K562 (cell line): ENCODE data around the gene SS18. TPM values are rescaled to one million over a fixed set of nuclear protein-coding genes. Genes with fewer than 3 reads are reported as not detected.

ENCODE experiments used
- ATAC-seq: fragments of 200-7000 bp; cut with Tn5 transposase; 3 replicates; pipeline ENCODE4 v1.9.1; 2020; ENCODE audit warnings: moderate library complexity
- BruUV-seq: library from RNA; stranded (reverse); fragments of 400-500 nt; replicated peaks from 2 replicates; lab custom pipeline; 2021; lab: Mats Ljungman, UMichigan
- CTCF ChIA-PET: fragments of 300-600 bp; formaldehyde crosslinking; extraction: SDS; loops from one replicate; lab custom pipeline; 2021; ENCODE audit warnings: low intra/inter-chr PET ratio; lab: Yijun Ruan, JAX
- POLR2A ChIA-PET: fragments of 300-600, 350-650 bp; sonication (Branson Sonifier 250); formaldehyde crosslinking; extraction: SDS; loops from one replicate; lab custom pipeline; 2021; ENCODE audit warnings: antibody characterized with exemption, inconsistent platforms; lab: Yijun Ruan, JAX
- DNase-seq, 4 experiments: peaks; one replicate each; pipeline versions ENCODE4 v3.0.0 to v3.0.0-alpha.2; 2011 to 2018; ENCODE audit warnings: low spot score in 3 of 4, mixed read lengths in 3 of 4; ENCODE audit errors: extremely low read depth in 1 of 4
- FAIRE-seq: peaks from 2 replicates; lab custom pipeline; 2011; peaks lifted over from hg19 to GRCh38; lab: Jason Lieb, UNC
- H2AFZ ChIP-seq: 2 replicates; pipeline ENCODE4 v1.6.0; 2011; ENCODE audit warnings: low read depth, low read length, control low read depth, inconsistent platforms
- H3K27ac ChIP-seq: fragments of 200-600 bp; 3 replicates; pipeline ENCODE4 v1.8.0; 2011; ENCODE audit warnings: low read depth, mild to moderate bottlenecking, control low read depth, inconsistent platforms, low read length, moderate library complexity, mixed read lengths; ENCODE audit errors: extremely low read depth
- H3K27me3 ChIP-seq, 2 experiments: fragments of 300-600 bp in 1 of 2; 2 replicates in 1 of 2; 3 replicates in 1 of 2; pipeline versions ENCODE4 v1.6.0 to v1.8.0; 2011; ENCODE audit warnings: inconsistent platforms in 2 of 2, low read length in 2 of 2, mild to moderate bottlenecking in 1 of 2, mixed read lengths in 1 of 2, moderate library complexity in 1 of 2; ENCODE audit not compliant: control insufficient read depth in 2 of 2, insufficient read depth in 2 of 2
- H3K36me3 ChIP-seq: fragments of 300-600 bp; 3 replicates; pipeline ENCODE4 v1.8.0; 2011; ENCODE audit warnings: mild to moderate bottlenecking, low read length, inconsistent platforms; ENCODE audit not compliant: control insufficient read depth, insufficient read depth
- H3K4me1 ChIP-seq, 2 experiments: fragments of 200-600 bp in 1 of 2; replicated peaks in 1 of 2; 2 replicates in 1 of 2; 3 replicates in 1 of 2; pipeline versions ENCODE4 v1.5.1 to v1.8.0; 2011; ENCODE audit warnings: inconsistent platforms in 2 of 2, low read length in 2 of 2, mild to moderate bottlenecking in 1 of 2, mixed read lengths in 1 of 2, moderate library complexity in 1 of 2; ENCODE audit not compliant: control insufficient read depth in 2 of 2, insufficient read depth in 2 of 2
- H3K4me2 ChIP-seq: 2 replicates; pipeline ENCODE4 v1.6.1; 2011; ENCODE audit warnings: low read length, control low read depth, inconsistent platforms, mixed read lengths; ENCODE audit not compliant: insufficient read depth
- H3K4me3 ChIP-seq: fragments of 200-600 bp; sonication (generic), shearing (Covaris generic); 2 replicates; pipeline ENCODE4 v1.5.1; 2016; ENCODE audit warnings: control low read depth, inconsistent platforms
- H3K79me2 ChIP-seq: fragments of 200-600 bp; 3 replicates; pipeline ENCODE4 v1.8.0; 2011; ENCODE audit warnings: low read length, inconsistent platforms; ENCODE audit not compliant: control insufficient read depth, insufficient read depth
- H3K9ac ChIP-seq, 2 experiments: 2 replicates each; pipeline versions ENCODE4 v1.6.0 to v1.6.1; 2011; ENCODE audit warnings: low read depth in 2 of 2, low read length in 2 of 2, control low read depth in 1 of 2, inconsistent platforms in 1 of 2, mild to moderate bottlenecking in 1 of 2, mixed read lengths in 1 of 2; ENCODE audit not compliant: insufficient read depth in 1 of 2
- H3K9me1 ChIP-seq: one replicate; pipeline ENCODE4 v1.6.0; 2011; ENCODE audit warnings: inconsistent platforms, mild to moderate bottlenecking, low read length, moderate library complexity; ENCODE audit not compliant: control insufficient read depth, insufficient read depth
- H3K9me3 ChIP-seq: replicated peaks from 2 replicates; pipeline ENCODE4 v1.5.1; 2011; ENCODE audit warnings: low read depth, low read length, inconsistent platforms; ENCODE audit not compliant: control insufficient read depth, insufficient read depth
- H4K20me1 ChIP-seq: replicated peaks from 2 replicates; pipeline ENCODE4 v1.6.1; 2011; ENCODE audit warnings: low read length, inconsistent platforms, mixed read lengths; ENCODE audit not compliant: control insufficient read depth, insufficient read depth
- C11orf30 ChIP-seq: fragments of 450-650 bp; IDR thresholded peaks from 2 replicates; pipeline ENCODE4 v1.6.1; 2016; ENCODE audit warnings: low read depth, mild to moderate bottlenecking
- GMEB1 ChIP-seq: fragments of 250-450 bp; sonication (Bioruptor Pico); IDR thresholded peaks from 2 replicates; pipeline ENCODE4 v1.4.0; 2020; ENCODE audit warnings: mild to moderate bottlenecking
- MAFF ChIP-seq: IDR thresholded peaks from 2 replicates; pipeline ENCODE4 v1.6.1; 2012; ENCODE audit warnings: low read length, improper control_type of control experiment
- MAFG ChIP-seq: fragments of 450-650 bp; conservative IDR thresholded peaks from 2 replicates; pipeline ENCODE4 v1.6.1; 2016; ENCODE audit warnings: missing genetic modification characterization, missing compliant biosample characterization
- MAFK ChIP-seq: IDR thresholded peaks from 2 replicates; pipeline ENCODE4 v1.6.1; 2011; ENCODE audit warnings: low read length, improper control_type of control experiment
- ZFP30 ChIP-seq: fragments of 250-450 bp; sonication (Bioruptor Pico); IDR thresholded peaks from 2 replicates; pipeline ENCODE4 v1.8.0; 2022; ENCODE audit warnings: moderate library complexity, mild to moderate bottlenecking, inconsistent platforms, borderline replicate concordance
- ZNF316 ChIP-seq: fragments of 450-650 bp; IDR thresholded peaks from 2 replicates; pipeline ENCODE4 v1.6.1; 2016
- WGBS: fragments of 100-300 bp; shearing (Covaris generic); methylation state at CpG from one replicate; pipeline ENCODE4 v1.1.6; 2016; ENCODE audit warnings: low coverage, mixed read lengths; ENCODE audit not compliant: insufficient coverage; ENCODE audit errors: missing lambda C conversion rate; 5-methylcytosine and 5-hydroxymethylcytosine counted together
- in situ Hi-C: fragments of 300-500 bp; cut with MboI; formaldehyde crosslinking; loops from 4 replicates; pipeline ENCODE4 v1.15.0; 2018; ENCODE audit warnings: inconsistent platforms, mixed read lengths
- intact Hi-C: fragments of 100-400 bp; cut with micrococcal nuclease; formaldehyde crosslinking; loops from 2 replicates; pipeline ENCODE4 v1.14.2; 2022
- polyA plus RNA-seq, 8 experiments: library from polyadenylated mRNA; depleted of rRNA in 4 of 8; stranded (reverse) in 5 of 8; unstranded in 3 of 8; fragments of >200 nt; fragmentation: Nextera tagmentation in 2 of 8; fragmentation: Illumina TruSeq in 1 of 8; extraction: Ambion mirVana in 2 of 8; extraction: Trizol in 1 of 8; gene quantifications; 2 replicates each; pipeline versions ENCODE4 v1.2.1 to v1.2.3, GENCODE V29; 2011 to 2014; ENCODE audit warnings: inconsistent platforms in 1 of 8, missing spikeins in 1 of 8
- total RNA-seq, 7 experiments: library from RNA; depleted of rRNA in 6 of 7; stranded (reverse); fragments of >200 nt in 6 of 7; fragmentation: Illumina TruSeq in 2 of 7; extraction: Trizol in 2 of 7; gene quantifications; 2 replicates each; pipeline versions ENCODE4 v1.2.1 to v1.2.3, GENCODE V29; 2011 to 2021; ENCODE audit warnings: low replicate concordance in 1 of 7

SS18 gene
- total and polyA plus RNA-seq, 9 of the 15 experiments (the other 6 are each of a cell fraction or from before 2014, with no cell fraction given) = 30.9 to 190 (median 102) TPM

- Histone ChIP-seq H3K79me2 (peaks cover 86% of the 10 kb centered on the region), H3K27me3 (no peaks in the 10 kb centered on the region), H3K4me2 (no peak overlapping the region), H3K27ac (no peak overlapping the region), H3K36me3 (peaks cover 79% of the 10 kb centered on the region), H3K9me3 (no peaks in the 10 kb centered on the region), H2AFZ (no peak overlapping the region), H3K4me1 (peaks cover 4 to 5% of the 10 kb centered on the region in 2 experiments; a peak in 2 of 5 replicates), H3K9me1 (no peaks in the 10 kb centered on the region), H3K4me3 (no peak overlapping the region), H4K20me1 (no peaks in the 10 kb centered on the region), H3K9ac (no peak overlapping the region)
- in situ Hi-C loops (no loop called here), intact Hi-C loops (no loop called here)
- BruUV-seq = no TSS peak
- FAIRE-seq = no peak
- ChIA-PET POLR2A (no interaction called here), CTCF (no interaction called here)
- no peak for TF ChIP-seq ZFP30 (CRISPR knock-in tag)
- peak; percentile 92 for TF ChIP-seq C11orf30
- TF ChIP-seq MAFF = peak; percentile 96
- peak; percentile 96 for TF ChIP-seq ZNF316
- TF ChIP-seq MAFG (tag) = peak; percentile 90
- TF ChIP-seq MAFK = peak; percentile 96
- no peak for TF ChIP-seq GMEB1
- ATAC-seq = no peak
- no peak for DNase-seq
- WGBS = 87% methylated on average over 3 of the region's 3 CpGs
Measured at GRCh38 chr18:26083099-26083498, 7.3 kb downstream of the SS18 start.
